ENCODE data around the gene SRL.

The SRL gene

GRCh38 chr16:4183237-4184037 lies 58.4 kb downstream of the SRL start:
- peak; percentile 76 for DNase-seq (ENCODE audit: low read depth)
- no peak for TF ChIP-seq CTCF (IDR thresholded peaks at IDR 0.05; ENCODE audit: control insufficient read depth, extremely low read depth, insufficient read depth)
- H3K4me3 ChIP-seq (ENCODE audit: low read depth, low read length) = peak overlapping the region; percentile 75

GRCh38 chr16:4182581-4183236 lies 59.2 kb downstream of the SRL start:
- peak overlapping the region; percentile 75 for H3K4me3 ChIP-seq (ENCODE audit: low read depth, low read length)
- no peak for DNase-seq (ENCODE audit: low read depth)
- TF ChIP-seq CTCF (IDR thresholded peaks at IDR 0.05; ENCODE audit: control insufficient read depth, extremely low read depth, insufficient read depth) = no peak

GRCh38 chr16:4180511-4180910 lies 61.4 kb downstream of the SRL start:
- H3K4me3 ChIP-seq (ENCODE audit: low read depth, low read length) = no peak overlapping the region
- no peak for DNase-seq (ENCODE audit: low read depth)
- TF ChIP-seq CTCF (IDR thresholded peaks at IDR 0.05; ENCODE audit: control insufficient read depth, extremely low read depth, insufficient read depth) = no peak

GRCh38 chr16:4179763-4180260 lies 62.1 kb downstream of the SRL start:
- H3K4me3 ChIP-seq (ENCODE audit: low read depth, low read length) = no peak overlapping the region
- no peak for TF ChIP-seq CTCF (IDR thresholded peaks at IDR 0.05; ENCODE audit: control insufficient read depth, extremely low read depth, insufficient read depth)
- no peak for DNase-seq (ENCODE audit: low read depth)

- H3K4me3 ChIP-seq (ENCODE audit: low read depth, low read length) = no peak overlapping the region
- DNase-seq (ENCODE audit: low read depth) = no peak
- no peak for TF ChIP-seq CTCF (IDR thresholded peaks at IDR 0.05; ENCODE audit: control insufficient read depth, extremely low read depth, insufficient read depth)
These were observed 62.9 kb downstream of the SRL start for GRCh38 chr16:4179020-4179419.

GRCh38 chr16:4178468-4179010 lies 63.3 kb downstream of the SRL start:
- no peak overlapping the region for H3K4me3 ChIP-seq (ENCODE audit: low read depth, low read length)
- DNase-seq (ENCODE audit: low read depth) = no peak
- TF ChIP-seq CTCF (IDR thresholded peaks at IDR 0.05; ENCODE audit: control insufficient read depth, extremely low read depth, insufficient read depth) = no peak

All from LNCaP clone FGC (cell line).